OCI-LY7 (cell line): ENCODE data around the gene SCARB1. TPM values are rescaled to one million over a fixed set of nuclear protein-coding genes. Genes with fewer than 3 reads are reported as not detected.

ENCODE experiments used
- BruUV-seq: library from RNA; stranded (reverse); fragments of 400-500 nt; replicated peaks from 2 replicates; lab custom pipeline; 2021; lab: Mats Ljungman, UMichigan
- CTCF ChIA-PET: fragments of 300-600 bp; sonication (Branson Sonifier 250); formaldehyde crosslinking; loops from one replicate; lab custom pipeline; 2022; ENCODE audit warnings: antibody characterized with exemption; ENCODE audit not compliant: unreplicated experiment; lab: Charles Lee
- POLR2A ChIA-PET: fragments of 300-600 bp; sonication (Branson Sonifier 250); formaldehyde crosslinking; loops from one replicate; lab custom pipeline; 2022; ENCODE audit warnings: antibody characterized with exemption; lab: Charles Lee
- DNase-seq: peaks from one replicate; pipeline ENCODE4 v3.0.0-alpha.2; 2015; ENCODE audit warnings: low spot score
- H2AFZ ChIP-seq: fragments of 200-600 bp; sonication (generic), shearing (Covaris generic); 2 replicates; pipeline ENCODE4 v1.6.1; 2014; ENCODE audit warnings: mild to moderate bottlenecking, antibody characterized with exemption, low read length, moderate library complexity
- H3K27ac ChIP-seq: fragments of 200-600 bp; sonication (generic); 2 replicates; pipeline ENCODE4 v1.5.1; 2014; ENCODE audit warnings: mixed run types, low read depth, mild to moderate bottlenecking, moderate library complexity, low read length, inconsistent platforms; ENCODE audit not compliant: poor library complexity, severe bottlenecking
- H3K36me3 ChIP-seq: fragments of 200-600 bp; sonication (generic); 2 replicates; pipeline ENCODE4 v1.6.1; 2014; ENCODE audit warnings: mild to moderate bottlenecking, antibody characterized with exemption, low read length, moderate library complexity, mixed read lengths; ENCODE audit not compliant: insufficient read depth
- H3K4me1 ChIP-seq: fragments of 200-600 bp; sonication (generic); 2 replicates; pipeline ENCODE4 v1.5.1; 2014; ENCODE audit warnings: mild to moderate bottlenecking, low read length; ENCODE audit not compliant: insufficient read depth, poor library complexity, severe bottlenecking
- H3K4me2 ChIP-seq: fragments of 200-600 bp; sonication (generic); 2 replicates; pipeline ENCODE4 v1.6.1; 2014; ENCODE audit warnings: mild to moderate bottlenecking, low read length
- H3K4me3 ChIP-seq: fragments of 200-600 bp; sonication (generic); 2 replicates; pipeline ENCODE4 v1.5.1; 2014; ENCODE audit warnings: mild to moderate bottlenecking, low read depth, low read length; ENCODE audit not compliant: poor library complexity, severe bottlenecking
- H3K79me2 ChIP-seq: fragments of 200-600 bp; sonication (generic); 2 replicates; pipeline ENCODE4 v1.6.1; 2016; ENCODE audit warnings: low read depth, mild to moderate bottlenecking, low read length, moderate library complexity, mixed read lengths; ENCODE audit not compliant: insufficient read depth
- H3K9me2 ChIP-seq: fragments of 200-600 bp; sonication (generic); 2 replicates; pipeline ENCODE4 v1.6.1; 2016; ENCODE audit warnings: mild to moderate bottlenecking, low read length, mixed read lengths; ENCODE audit not compliant: insufficient read depth
- H3K9me3 ChIP-seq: fragments of 200-600 bp; sonication (generic); 2 replicates; pipeline ENCODE4 v1.6.1; 2014; ENCODE audit warnings: mild to moderate bottlenecking, mixed run types, low read length, mixed read lengths
- H4K20me1 ChIP-seq: fragments of 200-600 bp; sonication (generic); 2 replicates; pipeline ENCODE4 v1.6.1; 2014; ENCODE audit warnings: mild to moderate bottlenecking, antibody characterized with exemption, low read length, moderate library complexity, mixed read lengths; ENCODE audit not compliant: insufficient read depth
- EZH2phosphoT487 ChIP-seq: fragments of 200-600 bp; sonication (generic); IDR thresholded peaks from 2 replicates; pipeline ENCODE4 v1.6.1; 2018; ENCODE audit warnings: low read depth, borderline replicate concordance, mild to moderate bottlenecking, mixed run types, antibody characterized with exemption, low read length, moderate library complexity, mixed read lengths
- intact Hi-C: fragments of 100-400 bp; cut with micrococcal nuclease; formaldehyde crosslinking; loops from one replicate; pipeline ENCODE4 v1.10.0; 2022; ENCODE audit not compliant: unreplicated experiment
- total RNA-seq, 2 experiments: library from RNA; depleted of rRNA in 1 of 2; stranded (reverse); fragments of >200 nt in 1 of 2; shearing (Covaris generic) in 1 of 2; gene quantifications; 2 replicates each; pipeline ENCODE4 v1.2.3, GENCODE V29; 2014 to 2022
- TF ChIP-seq, protein P1 (sequence below): fragments of 200-600 bp; sonication (generic); conservative IDR thresholded peaks from 2 replicates; pipeline ENCODE4 v1.5.1; 2014; ENCODE audit warnings: mild to moderate bottlenecking, antibody characterized with exemption, low read length, moderate library complexity, mixed read lengths

The SCARB1 gene
- total RNA-seq, 2 experiments from 2014 or later: 42.9 to 112 TPM

DNA sequence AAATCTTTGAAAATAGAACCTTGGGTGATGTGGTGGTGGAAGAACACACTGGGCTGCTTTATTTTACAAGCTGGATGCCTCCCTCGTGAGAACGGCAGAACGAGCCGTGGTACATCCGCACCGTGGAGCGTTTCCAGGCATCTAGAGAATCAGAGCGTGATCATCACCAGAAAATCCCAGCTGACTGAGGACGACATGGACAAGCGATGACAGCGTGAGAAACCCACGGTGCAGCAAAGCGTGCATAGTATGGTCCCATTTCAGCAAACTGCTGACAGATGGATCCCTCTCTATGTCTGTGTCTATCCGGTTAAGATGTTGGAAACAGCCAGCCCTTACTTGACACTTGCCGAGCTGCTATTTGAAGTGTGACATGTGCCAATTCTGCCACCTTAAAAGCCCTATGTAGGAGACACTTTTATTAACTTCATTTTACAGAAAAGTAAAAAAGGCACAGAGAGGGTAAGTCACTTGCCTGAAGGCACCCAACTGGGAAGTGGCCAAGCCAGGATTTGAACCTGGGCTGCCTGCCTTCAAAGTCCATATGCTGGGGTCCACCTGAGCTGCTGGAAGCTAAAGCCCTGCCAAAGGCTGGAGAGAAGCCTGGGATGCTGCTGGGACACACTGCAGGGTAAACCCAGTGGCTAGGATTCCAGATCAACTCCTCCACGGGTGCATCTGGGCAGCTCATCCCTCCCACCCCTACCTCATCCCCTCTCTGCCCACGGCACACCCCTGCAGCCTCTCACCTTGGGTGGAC lies 14.9 kb downstream of the SCARB1 start:
- POLR2A ChIA-PET: interaction anchor here (1.2 kb wide), 1 partner anchor 464 kb away, joined by 3 read pairs; no protein-coding TSS in a partner anchor
- H2AFZ ChIP-seq: no peak overlapping the region
- intact Hi-C loops: no loop called here
- no peaks in the 10 kb centered on the region for H3K9me2 ChIP-seq
- H3K9me3 ChIP-seq: no peaks in the 10 kb centered on the region
- no peak for DNase-seq
- no peak overlapping the region for H3K4me3 ChIP-seq
- TF ChIP-seq, protein P1, sequence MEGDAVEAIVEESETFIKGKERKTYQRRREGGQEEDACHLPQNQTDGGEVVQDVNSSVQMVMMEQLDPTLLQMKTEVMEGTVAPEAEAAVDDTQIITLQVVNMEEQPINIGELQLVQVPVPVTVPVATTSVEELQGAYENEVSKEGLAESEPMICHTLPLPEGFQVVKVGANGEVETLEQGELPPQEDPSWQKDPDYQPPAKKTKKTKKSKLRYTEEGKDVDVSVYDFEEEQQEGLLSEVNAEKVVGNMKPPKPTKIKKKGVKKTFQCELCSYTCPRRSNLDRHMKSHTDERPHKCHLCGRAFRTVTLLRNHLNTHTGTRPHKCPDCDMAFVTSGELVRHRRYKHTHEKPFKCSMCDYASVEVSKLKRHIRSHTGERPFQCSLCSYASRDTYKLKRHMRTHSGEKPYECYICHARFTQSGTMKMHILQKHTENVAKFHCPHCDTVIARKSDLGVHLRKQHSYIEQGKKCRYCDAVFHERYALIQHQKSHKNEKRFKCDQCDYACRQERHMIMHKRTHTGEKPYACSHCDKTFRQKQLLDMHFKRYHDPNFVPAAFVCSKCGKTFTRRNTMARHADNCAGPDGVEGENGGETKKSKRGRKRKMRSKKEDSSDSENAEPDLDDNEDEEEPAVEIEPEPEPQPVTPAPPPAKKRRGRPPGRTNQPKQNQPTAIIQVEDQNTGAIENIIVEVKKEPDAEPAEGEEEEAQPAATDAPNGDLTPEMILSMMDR: no peak
- no peak for TF ChIP-seq EZH2phosphoT487
- H3K36me3 ChIP-seq: peaks cover 32% of the 10 kb centered on the region
- CTCF ChIA-PET: no interaction called here
- no peak overlapping the region for H3K27ac ChIP-seq
- H3K4me2 ChIP-seq: no peak overlapping the region
- BruUV-seq: TSS peak; percentile 47
- H3K4me1 ChIP-seq: no peaks in the 10 kb centered on the region
- H3K79me2 ChIP-seq: peaks cover 6% of the 10 kb centered on the region; the same call in 1 of the 2 replicates
- no peaks in the 10 kb centered on the region for H4K20me1 ChIP-seq

DNA sequence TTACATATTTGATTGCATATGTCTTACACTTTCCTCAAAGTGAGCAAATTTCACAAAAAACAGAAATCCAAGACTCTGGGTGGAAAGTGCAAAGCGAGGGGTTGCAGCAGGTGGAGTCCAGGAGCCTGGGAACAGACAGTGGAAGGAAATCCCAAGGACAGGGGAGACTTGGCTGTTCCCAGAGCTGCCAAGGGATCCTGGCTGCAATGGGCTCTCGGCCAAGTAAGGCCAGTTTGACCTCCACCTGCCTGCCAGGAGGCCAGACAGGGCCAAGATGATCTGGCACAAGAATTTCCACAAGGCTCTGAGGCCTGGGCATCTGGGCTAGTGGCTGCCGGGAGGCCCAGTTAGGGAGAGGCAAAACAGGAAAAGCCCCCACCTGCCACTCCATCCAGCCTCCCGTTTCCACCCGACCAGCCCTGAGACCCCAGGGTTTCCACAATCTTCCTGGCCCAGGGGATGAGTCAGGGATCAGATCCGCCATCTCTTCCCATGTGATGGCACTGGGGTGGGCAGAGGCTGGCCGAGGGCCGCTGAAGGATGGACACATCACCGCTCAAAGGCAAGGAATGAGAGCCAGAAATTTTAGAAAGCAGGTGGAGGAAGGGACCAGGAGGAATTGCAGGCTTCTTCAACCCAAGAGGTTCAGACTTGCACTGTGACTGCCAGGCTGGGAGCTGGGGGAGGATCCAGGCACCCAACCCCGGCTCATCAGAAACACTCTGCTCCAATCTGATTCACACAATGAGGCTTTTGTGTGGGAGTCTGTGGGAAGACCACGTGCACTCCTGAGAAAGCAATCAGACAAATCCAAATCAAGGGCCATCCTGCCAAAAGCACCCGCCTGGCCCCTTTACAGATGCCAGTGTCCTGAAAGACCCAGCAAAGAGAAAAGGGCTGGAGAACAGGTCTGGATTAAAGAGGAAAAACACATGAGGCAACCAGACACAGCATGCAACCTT lies 16.3 kb downstream of the SCARB1 start:
- Histone ChIP-seq H3K4me1 (no peaks in the 10 kb centered on the region), H3K4me2 (no peak overlapping the region), H3K4me3 (no peak overlapping the region), H3K9me2 (no peaks in the 10 kb centered on the region), H2AFZ (no peak overlapping the region), H3K9me3 (no peaks in the 10 kb centered on the region), H3K36me3 (peaks cover 26% of the 10 kb centered on the region), H4K20me1 (no peaks in the 10 kb centered on the region), H3K79me2 (peaks cover 6% of the 10 kb centered on the region; the same call in 1 of the 2 replicates), H3K27ac (no peak overlapping the region)
- BruUV-seq: no TSS peak
- intact Hi-C loops: no loop called here
- POLR2A ChIA-PET: interaction anchor here (0.6 to 0.7 kb wide), 2 partner anchors 14 to 496 kb away, joined by 3 read pairs; no protein-coding TSS in a partner anchor
- CTCF ChIA-PET: no interaction called here
- TF ChIP-seq, protein P1: no peak
- TF ChIP-seq EZH2phosphoT487: no peak
- no peak for DNase-seq
